Measurements from ENCODE around the gene DUSP14.

GRCh38 chr17:37512442-37513068 is 22.9 kb downstream of the DUSP14 start:
- TF ChIP-seq CTCF (IDR thresholded peaks at IDR 0.05; ENCODE audit: low read depth, low read length, poor library complexity, severe bottlenecking) (no peak), EZH2phosphoT487 (IDR thresholded peaks at IDR 0.05; ENCODE audit: borderline replicate concordance, low read length) (no peak)
